Measurements from ENCODE around the gene TNXB.
A peak's percentile ranks its signal among the peaks of the same experiment; 100 is the strongest.

The TNXB gene

GRCh38 chr6:32137454-32137853 is 28.3 kb upstream of the TNXB start:
- no peak for DNase-seq

GRCh38 chr6:32133786-32134185 is 24.6 kb upstream of the TNXB start:
- DNase-seq: no peak

GRCh38 chr6:32132110-32132509 is 23.0 kb upstream of the TNXB start:
- no peak for DNase-seq

GRCh38 chr6:32131439-32131948 is 22.4 kb upstream of the TNXB start:
- no peak for DNase-seq

GRCh38 chr6:32129297-32130088 is 20.4 kb upstream of the TNXB start:
- DNase-seq: no peak

- DNase-seq: no peak
These were observed 19.7 kb upstream of the TNXB start for GRCh38 chr6:32128751-32129296.

- peak; percentile 94 for DNase-seq
These were observed 18.8 kb upstream of the TNXB start, which contains the start of gene ATF6B for GRCh38 chr6:32127717-32128592. TSS of gene ATF6B (minus strand) at chr6:32128246. CDS start at chr6:32128207, 39 bp downstream.

GRCh38 chr6:32127409-32127716 is 18.2 kb upstream of the TNXB start:
- DNase-seq: no peak

GRCh38 chr6:32126880-32127279 is 17.7 kb upstream of the TNXB start:
- no peak for DNase-seq

- no peak for DNase-seq
These were observed 14.5 kb upstream of the TNXB start for GRCh38 chr6:32123681-32124080.

GRCh38 chr6:32120573-32121059 is 11.5 kb upstream of the TNXB start:
- DNase-seq: no peak

GRCh38 chr6:32118782-32119628 is 9.9 kb upstream of the TNXB start:
- peak; percentile 41 for DNase-seq

- DNase-seq: no peak
These were observed 8.3 kb upstream of the TNXB start for GRCh38 chr6:32117461-32117860.

- DNase-seq: no peak
These were observed 7.5 kb upstream of the TNXB start for GRCh38 chr6:32116674-32117073.

GRCh38 chr6:32115623-32116022 is 6.5 kb upstream of the TNXB start:
- no peak for DNase-seq

- DNase-seq: no peak
These were observed 5.7 kb upstream of the TNXB start for GRCh38 chr6:32114796-32115195.

GRCh38 chr6:32113386-32114352 is 4.5 kb upstream of the TNXB start:
- no peak for DNase-seq

GRCh38 chr6:32112431-32112980 is 3.4 kb upstream of the TNXB start:
- no peak for DNase-seq

- no peak for DNase-seq
These were observed 2.4 kb upstream of the TNXB start for GRCh38 chr6:32111424-32112066.

GRCh38 chr6:32110632-32111031 is 1.5 kb upstream of the TNXB start:
- no peak for DNase-seq

Measured in activated T-cell treated with anti-CD3 and anti-CD28 coated beads for 4 hours (primary cell).